NCI-H128 (cell line): ENCODE results near the gene MYO1G.
"Not testable (repeated sequence)": the region's sequence is repeated elsewhere in the genome, so short reads cannot be mapped to it uniquely, and the experiment has no call there.

Source experiments
- DNase-seq: peaks from one replicate; lab custom pipeline; 2025; ENCODE audit not compliant: unreplicated experiment; lab: John Stamatoyannopoulos, UW

Gene MYO1G

GRCh38 chr7:44978511-44979366 is at the start of gene MYO1G:
Gene MYO1G, minus strand, starts transcription at chr7:44979015. Its CDS starts 54 bp downstream, at chr7:44978961.
- no peak for DNase-seq

DNA sequence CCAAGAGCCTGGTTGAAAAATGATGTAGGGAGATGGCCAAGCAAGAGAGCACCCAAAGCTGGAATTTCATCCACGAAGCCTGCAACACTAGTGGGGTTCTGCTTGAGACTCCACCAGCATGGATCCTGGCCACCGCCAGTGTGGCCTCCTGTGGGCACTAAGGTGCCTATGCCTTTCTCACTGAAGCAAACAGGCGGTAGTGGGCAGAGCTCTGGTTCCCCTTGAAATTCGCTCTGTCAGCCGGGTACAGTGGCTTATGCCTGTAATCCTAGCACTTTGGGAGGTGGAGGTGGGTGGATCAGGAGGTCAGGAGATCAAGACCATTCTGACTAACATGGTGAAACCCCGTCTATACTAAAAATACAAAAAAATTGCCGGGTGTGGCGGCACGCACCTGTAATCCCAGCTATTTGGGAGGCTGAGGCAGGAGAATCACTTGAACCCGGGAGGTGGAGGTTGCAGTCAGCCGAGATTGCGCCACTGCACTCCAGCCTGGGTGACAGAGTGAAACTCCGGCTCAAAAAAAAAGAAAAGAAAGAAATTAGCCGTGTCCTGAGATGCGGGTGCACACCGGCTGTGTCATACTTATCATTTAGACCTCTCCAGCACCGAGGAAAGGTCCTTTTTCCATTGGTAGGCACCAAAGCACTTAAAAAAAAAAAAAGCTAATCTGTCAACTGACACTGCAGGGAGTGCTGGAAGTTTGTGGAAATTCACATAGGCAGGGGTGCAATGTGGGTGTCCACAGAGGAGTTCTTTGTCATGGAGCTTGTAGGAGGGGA is 49.5 kb upstream of the MYO1G start:
- no peak for DNase-seq

DNA sequence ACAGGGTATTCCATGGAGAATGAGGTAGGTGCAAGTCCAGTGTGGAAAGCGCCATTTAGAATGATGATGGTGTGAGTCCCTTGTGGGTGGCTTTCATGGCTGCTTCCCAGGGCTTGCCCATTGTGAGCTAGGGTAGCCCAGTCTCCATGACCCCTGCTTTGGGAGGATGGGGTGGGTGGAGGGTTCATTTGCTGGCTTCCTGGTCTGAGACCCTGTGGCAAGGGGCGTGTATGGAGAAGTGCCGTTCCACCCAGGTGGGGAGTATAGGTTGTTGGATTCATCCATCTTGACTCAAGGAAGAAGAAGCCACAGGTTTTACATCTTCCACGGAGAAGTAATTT is 48.9 kb upstream of the MYO1G start:
- no peak for DNase-seq

DNA sequence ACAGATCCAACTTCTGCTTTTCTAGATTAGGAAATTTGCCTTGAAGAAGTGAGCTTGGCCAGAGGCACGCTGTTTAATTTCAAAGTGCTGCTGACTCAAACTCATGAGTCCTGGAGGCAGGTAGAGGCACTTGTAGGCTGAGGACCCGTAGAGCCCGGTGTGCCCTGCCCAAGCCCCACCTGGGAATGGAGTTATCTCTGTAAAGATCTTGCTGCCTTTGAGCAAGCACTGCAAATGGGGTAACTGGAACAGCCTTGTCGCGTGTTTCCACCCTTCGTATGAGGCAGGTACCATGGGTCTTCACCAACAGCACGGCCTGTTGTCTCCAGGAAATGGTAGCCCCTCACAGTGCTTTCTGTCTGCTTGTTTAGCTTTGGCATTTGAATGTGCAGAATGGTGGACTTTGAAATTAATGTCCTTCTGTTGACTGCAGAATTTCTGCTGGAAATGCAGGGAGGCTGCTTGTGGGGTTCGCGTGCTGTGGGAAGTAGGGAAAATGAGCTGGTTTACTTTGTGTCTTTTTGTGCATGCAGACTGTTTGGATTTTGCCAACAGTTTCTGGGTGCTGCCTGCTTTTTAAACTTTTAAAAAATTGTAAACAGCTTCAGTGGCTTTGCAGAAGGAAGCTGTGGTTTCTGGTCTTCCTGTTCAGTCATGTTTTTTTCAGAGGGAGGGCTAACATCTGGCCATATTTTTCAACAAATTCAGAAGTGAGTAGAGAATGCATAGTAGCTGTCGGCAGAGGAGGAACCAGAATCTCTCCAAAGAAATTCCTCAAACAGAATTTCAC is 48.4 kb upstream of the MYO1G start:
- DNase-seq: no peak

GRCh38 chr7:45026013-45026412 is 47.2 kb upstream of the MYO1G start:
- DNase-seq: no peak

DNA sequence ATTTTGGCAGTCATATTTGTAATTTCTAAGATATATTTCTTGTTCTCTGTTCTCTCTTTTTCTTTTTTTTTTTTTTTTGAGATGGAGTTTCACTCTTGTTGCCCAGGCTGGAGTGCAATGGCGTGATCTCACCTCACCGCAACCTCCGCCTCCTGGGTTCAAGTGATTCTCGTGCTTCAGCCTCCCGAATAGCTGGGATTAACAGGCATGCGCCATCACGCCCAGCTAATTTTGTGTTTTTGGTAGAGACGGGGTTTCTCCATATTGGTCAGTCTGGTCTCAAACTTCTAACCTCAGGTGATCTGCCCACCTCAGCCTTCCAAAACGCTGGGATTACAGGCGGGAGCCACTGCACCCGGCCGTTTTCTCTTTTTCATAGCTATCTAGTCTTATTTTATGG is 46.7 kb upstream of the MYO1G start:
- not testable (repeated sequence) for DNase-seq

DNA sequence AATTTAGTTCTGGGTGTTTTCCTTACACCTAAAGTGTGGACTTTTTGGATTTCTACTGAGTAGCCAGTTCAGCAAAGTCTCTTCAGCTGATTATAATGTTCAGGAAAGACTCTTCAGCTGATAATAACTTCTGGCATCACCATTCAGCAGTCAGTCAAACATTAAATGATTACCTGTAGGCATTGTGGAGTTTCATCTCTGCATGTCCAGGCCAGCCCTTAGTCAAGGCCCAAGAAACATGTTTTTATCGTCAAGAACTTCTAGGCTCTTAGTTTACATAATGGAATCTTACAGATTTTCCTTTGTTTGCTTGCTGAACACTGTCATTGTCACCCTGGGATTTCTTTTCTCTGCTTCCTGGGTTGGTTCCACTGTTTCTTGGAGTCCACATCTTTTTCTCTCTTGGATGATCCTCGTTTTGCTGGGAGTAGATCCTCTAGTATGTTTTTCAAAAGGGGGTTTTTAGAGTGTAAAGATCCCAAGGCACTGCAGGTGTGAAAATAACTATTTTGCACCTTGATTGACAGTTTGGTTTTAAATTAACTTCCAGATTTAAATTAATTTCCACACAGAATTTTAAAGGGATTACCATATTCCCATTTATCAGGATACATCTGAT is 45.4 kb upstream of the MYO1G start:
- no peak for DNase-seq

GRCh38 chr7:45021604-45022296 is 42.9 kb upstream of the MYO1G start:
- DNase-seq: no peak

DNA sequence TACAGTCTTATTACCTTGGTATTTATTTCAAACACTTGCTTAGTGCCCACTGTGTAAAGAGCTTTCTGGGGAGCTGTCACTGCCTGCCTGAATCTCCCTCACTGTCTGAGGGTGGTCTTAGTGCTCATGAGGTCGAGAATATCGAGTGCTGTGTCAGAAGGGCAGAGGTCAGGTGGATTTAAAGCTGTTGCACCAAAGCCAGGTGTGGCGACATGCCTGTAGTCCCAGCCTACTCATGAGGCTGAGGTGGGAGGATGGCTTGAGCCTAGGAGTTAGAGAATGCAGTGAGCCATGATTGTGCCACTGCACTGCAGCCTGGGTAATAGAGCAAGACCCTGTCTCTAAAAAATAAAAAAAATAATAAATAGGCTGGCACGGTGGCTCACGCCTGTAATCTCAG is 42.1 kb upstream of the MYO1G start:
- DNase-seq: no peak

- DNase-seq: no peak
Measured at GRCh38 chr7:45017253-45017652, 38.4 kb upstream of the MYO1G start.

- DNase-seq: no peak
Measured at GRCh38 chr7:45015313-45015712, 36.5 kb upstream of the MYO1G start.

DNA sequence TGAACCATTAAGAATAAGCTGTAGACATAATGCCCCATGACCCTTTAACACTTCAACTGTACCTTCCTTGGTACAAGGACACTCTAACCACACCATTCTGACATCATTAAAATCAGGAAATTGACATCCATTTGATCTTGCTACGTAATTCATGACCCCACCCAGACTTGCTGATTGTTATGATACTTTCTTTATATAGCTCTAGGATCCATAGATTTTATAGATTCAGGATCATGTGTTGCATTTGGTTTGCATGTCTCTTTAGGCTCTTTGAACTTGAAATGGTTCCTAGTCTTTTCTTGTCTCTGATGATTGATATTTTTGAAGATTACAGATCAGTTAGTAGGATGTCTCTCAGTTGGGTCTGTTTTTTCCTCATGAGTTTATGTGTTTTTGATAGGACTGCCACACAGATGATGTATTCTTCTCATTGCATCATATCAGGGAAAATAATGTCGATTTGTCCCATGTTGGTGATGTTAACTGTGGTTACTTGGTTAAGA is 34.7 kb upstream of the MYO1G start:
- no peak for DNase-seq

- no peak for DNase-seq
Measured at GRCh38 chr7:45007571-45008328, 28.9 kb upstream of the MYO1G start.

DNA sequence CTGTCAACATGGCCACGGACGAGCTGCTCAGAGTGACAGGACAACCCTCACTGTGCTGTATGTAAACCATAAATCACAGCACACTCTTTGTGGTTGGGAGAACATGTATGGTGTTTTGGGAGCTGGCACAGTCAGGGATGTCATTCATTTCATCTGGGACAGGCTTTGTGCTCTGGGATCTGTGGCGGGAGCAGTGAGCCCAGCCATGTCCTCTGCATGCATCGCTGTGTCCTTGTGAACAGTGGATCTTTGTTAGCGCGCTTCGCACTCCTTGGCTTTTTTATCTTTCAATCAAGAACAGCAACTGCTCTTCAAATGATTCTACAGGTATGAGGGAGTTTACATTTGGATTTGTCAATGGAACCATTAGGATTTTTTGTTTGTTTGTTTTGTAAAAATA is 28.3 kb upstream of the MYO1G start:
- DNase-seq: no peak

DNA sequence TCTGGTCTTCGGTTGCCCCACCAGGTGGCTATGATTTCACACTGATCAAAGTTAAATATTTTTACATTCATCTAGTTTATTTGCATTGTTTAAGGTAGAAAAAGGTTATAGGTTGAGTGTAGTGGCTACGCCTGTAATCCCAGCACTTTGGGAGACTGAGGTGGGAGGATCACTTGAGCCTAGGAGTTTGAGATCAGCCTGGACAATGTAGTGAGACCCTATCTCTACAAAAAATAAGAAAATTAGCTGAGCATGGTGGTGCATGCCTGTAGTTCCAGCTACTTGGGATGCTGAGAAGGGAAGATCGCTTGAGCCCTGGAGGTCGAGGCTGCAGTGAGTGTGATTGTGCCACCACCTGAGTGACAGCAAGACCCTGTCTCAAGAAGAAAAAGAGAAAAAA is 25.0 kb upstream of the MYO1G start:
- no peak for DNase-seq

DNA sequence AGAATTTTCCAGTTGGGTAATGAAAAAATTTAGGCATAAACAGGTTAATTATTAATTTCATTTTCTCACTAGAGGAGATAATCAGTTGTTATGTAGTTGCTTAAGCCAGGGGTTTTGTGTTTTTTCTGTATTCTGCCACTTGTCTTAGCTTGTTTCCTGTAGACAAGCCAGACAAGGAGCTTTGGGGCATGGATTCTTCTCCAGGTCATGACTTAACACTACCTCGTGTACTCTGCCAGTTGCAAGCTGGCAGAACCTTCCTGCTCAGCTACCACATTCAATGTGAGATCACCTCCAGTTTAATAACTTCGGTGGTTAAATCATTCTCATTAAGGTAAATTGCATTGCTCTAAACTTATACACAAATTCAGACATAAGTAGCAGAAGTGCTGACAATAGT is 23.0 kb upstream of the MYO1G start:
- DNase-seq: no peak

GRCh38 chr7:45001138-45001694 is 22.4 kb upstream of the MYO1G start:
- peak; percentile 16 for DNase-seq

GRCh38 chr7:45000093-45001032 is 21.5 kb upstream of the MYO1G start, which contains the start of gene CCM2:
Gene CCM2, plus strand, starts transcription at chr7:45000201. Its CDS starts 133 bp downstream, at chr7:45000334.
- DNase-seq: no peak
